Lower leg skin (tissue), 3 donors: ENCODE measurements around the gene DISC1.

Experiments used
- CTCF ChIP-seq, 3 donors: fragments of 450-650 bp; IDR thresholded peaks; one replicate each; pipeline ENCODE4 v1.5.1; 2016; ENCODE audit warnings: antibody characterized with exemption in 3 of 3, mild to moderate bottlenecking in 3 of 3, moderate library complexity in 2 of 3
- POLR2A ChIP-seq, 2 donors: fragments of 450-650 bp; IDR thresholded peaks; one replicate each; pipeline ENCODE4 v1.6.1; 2016 to 2017; ENCODE audit warnings: antibody characterized with exemption in 2 of 2, mild to moderate bottlenecking in 1 of 2, moderate library complexity in 1 of 2

GRCh38 chr1:231743966-231744365 lies 117.4 kb downstream of the DISC1 start:
- TF ChIP-seq POLR2A (IDR thresholded peaks at IDR 0.05) (no peak), CTCF (IDR thresholded peaks at IDR 0.05) (no peak)
